ENCODE measurements around the gene SELENOT. TPM values are rescaled to one million over a fixed set of nuclear protein-coding genes. Genes with fewer than 3 reads are reported as not detected.

SELENOT gene
- total RNA-seq, 1 experiment from 2014 or later = 81.6 TPM

DNA sequence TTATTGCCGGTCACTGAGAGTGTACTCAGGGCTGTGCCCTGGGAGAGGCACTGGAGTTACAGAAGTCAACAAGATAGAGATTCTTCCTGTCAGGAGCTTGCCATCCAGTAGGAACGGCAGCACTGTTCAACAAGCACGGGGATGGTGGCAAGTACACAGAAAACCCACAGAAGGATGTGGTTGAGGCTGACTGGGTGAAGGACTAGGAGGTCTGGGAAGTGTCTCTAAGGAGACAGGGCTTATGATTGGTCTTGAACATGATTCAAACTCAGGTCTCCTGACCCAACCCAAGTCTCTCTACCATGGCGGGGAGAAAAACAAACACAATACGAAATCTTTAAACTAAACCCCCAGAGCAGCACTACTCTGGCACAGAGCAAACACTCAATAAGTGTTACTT is 63.0 kb downstream of the SELENOT start:
- BruUV-seq (replicated peaks) = no TSS peak
- TF ChIP-seq ZNF274 (IDR thresholded peaks at IDR 0.05; ENCODE audit: low read depth, low read length) (no peak), EZH2 (IDR thresholded peaks at IDR 0.05) (no peak), JUND (IDR thresholded peaks at IDR 0.05) (no peak), EZH2phosphoT487 (IDR thresholded peaks at IDR 0.05; ENCODE audit: borderline replicate concordance) (no peak), YY1 (IDR thresholded peaks at IDR 0.05; ENCODE audit: extremely low read depth, insufficient replicate concordance, low read depth, low read length) (no peak), CBX3 (IDR thresholded peaks at IDR 0.05; ENCODE audit: low read depth) (no peak)
- ChIA-PET CTCF (no interaction called here), RAD21 (ENCODE audit: low non-redundant PET in 1 of 2, low total read pairs in 2 of 2, uncharacterized antibody in 2 of 2, unreplicated experiment in 2 of 2) (no interaction called here), POLR2A (no interaction called here)
- H2AFZ ChIP-seq (ENCODE audit: low read depth, low read length, poor library complexity, severe bottlenecking) = no peak overlapping the region
- no peaks in the 10 kb centered on the region for H3K36me3 ChIP-seq (ENCODE audit: control insufficient read depth in 1 of 2, insufficient read depth in 2 of 2, low read length in 2 of 2)
- no peaks in the 10 kb centered on the region for H3K4me1 ChIP-seq (ENCODE audit: control insufficient read depth in 1 of 2, insufficient read depth in 2 of 2, low read length in 2 of 2)
- intact Hi-C loops (cut with micrococcal nuclease) = no loop called here
- no peaks in the 10 kb centered on the region for H3K9me3 ChIP-seq (ENCODE audit: control insufficient read depth in 1 of 2, insufficient read depth in 1 of 2, low read depth in 1 of 2, low read length in 2 of 2)
- H4K20me1 ChIP-seq (ENCODE audit: insufficient read depth) = no peaks in the 10 kb centered on the region
- ATAC-seq = no peak
- H3K79me2 ChIP-seq (ENCODE audit: insufficient read depth, low read length) = no peaks in the 10 kb centered on the region
- no peak overlapping the region for H3K4me3 ChIP-seq (replicated peaks in 1 of 2; ENCODE audit: low read depth in 1 of 2, low read length in 2 of 2)
- no peak overlapping the region for H3K9ac ChIP-seq (ENCODE audit: low read length)
- H3K4me2 ChIP-seq (ENCODE audit: low read length) = no peak overlapping the region
- H3K27ac ChIP-seq (ENCODE audit: low read depth, low read length) = no peak overlapping the region
- H3K27me3 ChIP-seq (ENCODE audit: insufficient read depth, low read length) = no peaks in the 10 kb centered on the region
- no peak for DNase-seq (ENCODE audit: low read depth, low spot score)
- peaks cover 4% of the 10 kb centered on the region; the same call in 1 of the 2 replicates for H3K9me2 ChIP-seq (ENCODE audit: insufficient read depth)

DNA sequence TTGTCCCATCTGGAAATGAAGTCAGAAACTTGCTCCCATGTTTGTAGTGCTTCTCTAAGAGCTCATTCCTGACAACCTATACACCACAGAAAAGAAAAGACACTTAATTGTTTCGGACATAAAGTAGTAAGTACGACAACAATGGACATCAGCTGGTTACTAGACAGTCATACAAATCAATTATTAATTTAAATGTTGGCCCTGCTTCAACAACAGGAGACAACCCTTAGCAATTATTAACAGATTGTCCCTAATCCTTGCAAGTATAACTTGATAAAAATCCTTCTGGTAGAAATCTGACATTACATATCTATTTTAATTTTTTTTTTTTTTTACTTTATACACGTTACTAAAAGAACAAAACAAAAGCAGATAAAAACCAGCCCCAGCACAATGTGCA is 70.8 kb downstream of the SELENOT start:
- DNase-seq (ENCODE audit: low read depth, low spot score) (no peak), ATAC-seq (no peak)
- POLR2A ChIA-PET = no interaction called here
- Histone ChIP-seq H4K20me1 (ENCODE audit: insufficient read depth) (no peaks in the 10 kb centered on the region), H2AFZ (ENCODE audit: low read depth, low read length, poor library complexity, severe bottlenecking) (no peak overlapping the region), H3K9me2 (ENCODE audit: insufficient read depth) (no peaks in the 10 kb centered on the region), H3K27ac (ENCODE audit: low read depth, low read length) (no peak overlapping the region), H3K4me2 (ENCODE audit: low read length) (no peak overlapping the region), H3K4me3 (replicated peaks in 1 of 2; ENCODE audit: low read depth in 1 of 2, low read length in 2 of 2) (no peak overlapping the region), H3K27me3 (ENCODE audit: insufficient read depth, low read length) (no peaks in the 10 kb centered on the region), H3K9ac (ENCODE audit: low read length) (no peak overlapping the region), H3K36me3 (ENCODE audit: control insufficient read depth in 1 of 2, insufficient read depth in 2 of 2, low read length in 2 of 2) (no peaks in the 10 kb centered on the region), H3K9me3 (ENCODE audit: control insufficient read depth in 1 of 2, insufficient read depth in 1 of 2, low read depth in 1 of 2, low read length in 2 of 2) (peaks cover 0 to 8% of the 10 kb centered on the region in 2 experiments; a peak in 1 of 4 replicates), H3K79me2 (ENCODE audit: insufficient read depth, low read length) (no peaks in the 10 kb centered on the region), H3K4me1 (ENCODE audit: control insufficient read depth in 1 of 2, insufficient read depth in 2 of 2, low read length in 2 of 2) (no peaks in the 10 kb centered on the region)
- BruUV-seq (replicated peaks) = no TSS peak
- CTCF ChIA-PET = no interaction called here
- RAD21 ChIA-PET (ENCODE audit: low non-redundant PET in 1 of 2, low total read pairs in 2 of 2, uncharacterized antibody in 2 of 2, unreplicated experiment in 2 of 2) = no interaction called here
- intact Hi-C loops (cut with micrococcal nuclease) = no loop called here
- TF ChIP-seq TCF7L2 (IDR thresholded peaks at IDR 0.05; ENCODE audit: borderline replicate concordance, extremely low read depth, insufficient read depth, insufficient read length) (no peak), ELF1 (IDR thresholded peaks at IDR 0.05; ENCODE audit: borderline replicate concordance, low read depth) (no peak), SRF (IDR thresholded peaks at IDR 0.05; ENCODE audit: low read depth) (no peak), EZH2 (IDR thresholded peaks at IDR 0.05) (no peak), EGR1 (IDR thresholded peaks at IDR 0.05; ENCODE audit: low read depth) (no peak), ZFX (IDR thresholded peaks at IDR 0.05) (no peak), POLR2A (IDR thresholded peaks at IDR 0.05; ENCODE audit: borderline replicate concordance, extremely low read depth, insufficient read depth, insufficient read length) (no peak), RAD21 (IDR thresholded peaks at IDR 0.05; ENCODE audit: low read depth) (no peak), FOSL1 (IDR thresholded peaks at IDR 0.05; ENCODE audit: low read depth) (no peak), CEBPB (IDR thresholded peaks at IDR 0.05; ENCODE audit: low read depth) (no peak), ZNF274 (IDR thresholded peaks at IDR 0.05; ENCODE audit: low read depth, low read length) (no peak)
- TF ChIP-seq, protein P1, sequence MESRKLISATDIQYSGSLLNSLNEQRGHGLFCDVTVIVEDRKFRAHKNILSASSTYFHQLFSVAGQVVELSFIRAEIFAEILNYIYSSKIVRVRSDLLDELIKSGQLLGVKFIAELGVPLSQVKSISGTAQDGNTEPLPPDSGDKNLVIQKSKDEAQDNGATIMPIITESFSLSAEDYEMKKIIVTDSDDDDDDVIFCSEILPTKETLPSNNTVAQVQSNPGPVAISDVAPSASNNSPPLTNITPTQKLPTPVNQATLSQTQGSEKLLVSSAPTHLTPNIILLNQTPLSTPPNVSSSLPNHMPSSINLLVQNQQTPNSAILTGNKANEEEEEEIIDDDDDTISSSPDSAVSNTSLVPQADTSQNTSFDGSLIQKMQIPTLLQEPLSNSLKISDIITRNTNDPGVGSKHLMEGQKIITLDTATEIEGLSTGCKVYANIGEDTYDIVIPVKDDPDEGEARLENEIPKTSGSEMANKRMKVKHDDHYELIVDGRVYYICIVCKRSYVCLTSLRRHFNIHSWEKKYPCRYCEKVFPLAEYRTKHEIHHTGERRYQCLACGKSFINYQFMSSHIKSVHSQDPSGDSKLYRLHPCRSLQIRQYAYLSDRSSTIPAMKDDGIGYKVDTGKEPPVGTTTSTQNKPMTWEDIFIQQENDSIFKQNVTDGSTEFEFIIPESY (IDR thresholded peaks at IDR 0.05; ENCODE audit: extremely low read depth, insufficient replicate concordance, low read length) = no peak
- TF ChIP-seq, protein P2, sequence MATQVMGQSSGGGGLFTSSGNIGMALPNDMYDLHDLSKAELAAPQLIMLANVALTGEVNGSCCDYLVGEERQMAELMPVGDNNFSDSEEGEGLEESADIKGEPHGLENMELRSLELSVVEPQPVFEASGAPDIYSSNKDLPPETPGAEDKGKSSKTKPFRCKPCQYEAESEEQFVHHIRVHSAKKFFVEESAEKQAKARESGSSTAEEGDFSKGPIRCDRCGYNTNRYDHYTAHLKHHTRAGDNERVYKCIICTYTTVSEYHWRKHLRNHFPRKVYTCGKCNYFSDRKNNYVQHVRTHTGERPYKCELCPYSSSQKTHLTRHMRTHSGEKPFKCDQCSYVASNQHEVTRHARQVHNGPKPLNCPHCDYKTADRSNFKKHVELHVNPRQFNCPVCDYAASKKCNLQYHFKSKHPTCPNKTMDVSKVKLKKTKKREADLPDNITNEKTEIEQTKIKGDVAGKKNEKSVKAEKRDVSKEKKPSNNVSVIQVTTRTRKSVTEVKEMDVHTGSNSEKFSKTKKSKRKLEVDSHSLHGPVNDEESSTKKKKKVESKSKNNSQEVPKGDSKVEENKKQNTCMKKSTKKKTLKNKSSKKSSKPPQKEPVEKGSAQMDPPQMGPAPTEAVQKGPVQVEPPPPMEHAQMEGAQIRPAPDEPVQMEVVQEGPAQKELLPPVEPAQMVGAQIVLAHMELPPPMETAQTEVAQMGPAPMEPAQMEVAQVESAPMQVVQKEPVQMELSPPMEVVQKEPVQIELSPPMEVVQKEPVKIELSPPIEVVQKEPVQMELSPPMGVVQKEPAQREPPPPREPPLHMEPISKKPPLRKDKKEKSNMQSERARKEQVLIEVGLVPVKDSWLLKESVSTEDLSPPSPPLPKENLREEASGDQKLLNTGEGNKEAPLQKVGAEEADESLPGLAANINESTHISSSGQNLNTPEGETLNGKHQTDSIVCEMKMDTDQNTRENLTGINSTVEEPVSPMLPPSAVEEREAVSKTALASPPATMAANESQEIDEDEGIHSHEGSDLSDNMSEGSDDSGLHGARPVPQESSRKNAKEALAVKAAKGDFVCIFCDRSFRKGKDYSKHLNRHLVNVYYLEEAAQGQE (IDR thresholded peaks at IDR 0.05; ENCODE audit: low read depth) = no peak
- TF ChIP-seq, protein P3, sequence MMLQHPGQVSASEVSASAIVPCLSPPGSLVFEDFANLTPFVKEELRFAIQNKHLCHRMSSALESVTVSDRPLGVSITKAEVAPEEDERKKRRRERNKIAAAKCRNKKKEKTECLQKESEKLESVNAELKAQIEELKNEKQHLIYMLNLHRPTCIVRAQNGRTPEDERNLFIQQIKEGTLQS (IDR thresholded peaks at IDR 0.05) = no peak
